ENCODE results near the gene STXBP3.

GRCh38 chr1:108734171-108734865 lies 12.2 kb upstream of the STXBP3 start:
- TF ChIP-seq CTCF (IDR thresholded peaks at IDR 0.05) (no peak), POLR2A (IDR thresholded peaks at IDR 0.05) (no peak), POLR2AphosphoS5 (IDR thresholded peaks at IDR 0.05) (no peak), EP300 (IDR thresholded peaks at IDR 0.05) (no peak)

All from gastroesophageal sphincter (tissue), 3 donors.